HepG2 (cell line): ENCODE results near the gene C22orf31. TPM values are rescaled to one million over a fixed set of nuclear protein-coding genes. Genes with fewer than 3 reads are reported as not detected.
A peak's percentile ranks its signal among the peaks of the same experiment; 100 is the strongest.

ENCODE experiments used
- ATAD3A ChIP-seq: sonication (generic); formaldehyde crosslinking; IDR thresholded peaks from 2 replicates; pipeline ENCODE4 v1.4.0; 2020; ENCODE audit warnings: missing genetic modification reagents
- FOXP4 ChIP-seq: sonication (generic); formaldehyde crosslinking; IDR thresholded peaks from 2 replicates; pipeline ENCODE4 v1.4.0; 2020; ENCODE audit warnings: missing genetic modification reagents
- GATAD2A ChIP-seq: IDR thresholded peaks from 2 replicates; pipeline ENCODE4 v1.6.1; 2016
- KIAA2018 ChIP-seq: sonication (generic); formaldehyde crosslinking; IDR thresholded peaks from 2 replicates; pipeline ENCODE4 v1.5.0; 2020; ENCODE audit warnings: mild to moderate bottlenecking, missing genetic modification reagents, borderline replicate concordance
- NCOA1 ChIP-seq: sonication (generic); formaldehyde crosslinking; IDR thresholded peaks from 2 replicates; pipeline ENCODE4 v1.9.0; 2021; ENCODE audit warnings: missing genetic modification reagents
- PHF8 ChIP-seq: sonication (generic); formaldehyde crosslinking; IDR thresholded peaks from 2 replicates; pipeline ENCODE4 v1.5.0; 2020; ENCODE audit warnings: missing genetic modification reagents
- POGK ChIP-seq: sonication (generic); formaldehyde crosslinking; conservative IDR thresholded peaks from 2 replicates; pipeline ENCODE4 v1.8.0; 2022; ENCODE audit warnings: mild to moderate bottlenecking, moderate library complexity, missing genetic modification reagents
- ZFP91 ChIP-seq: sonication (generic); formaldehyde crosslinking; IDR thresholded peaks from 2 replicates; pipeline ENCODE4 v1.9.0; 2022; ENCODE audit warnings: missing genetic modification reagents, mild to moderate bottlenecking, borderline replicate concordance
- ZNF431 ChIP-seq: sonication (generic); formaldehyde crosslinking; IDR thresholded peaks from 2 replicates; pipeline ENCODE4 v1.9.0; 2022; ENCODE audit warnings: missing genetic modification reagents, low read depth, mild to moderate bottlenecking, borderline replicate concordance
- ZNF513 ChIP-seq: sonication (generic); formaldehyde crosslinking; conservative IDR thresholded peaks from 2 replicates; pipeline ENCODE4 v1.5.0; 2020; ENCODE audit warnings: missing genetic modification reagents
- ZNF652 ChIP-seq: IDR thresholded peaks from 2 replicates; pipeline ENCODE4 v1.6.1; 2016; ENCODE audit warnings: low read depth, borderline replicate concordance
- ZNF761 ChIP-seq: sonication (generic); formaldehyde crosslinking; conservative IDR thresholded peaks from 2 replicates; pipeline ENCODE4 v1.4.0; 2020; ENCODE audit warnings: mild to moderate bottlenecking, missing genetic modification reagents
- ZNF782 ChIP-seq: sonication (generic); formaldehyde crosslinking; IDR thresholded peaks from 2 replicates; pipeline ENCODE4 v1.4.0; 2020; ENCODE audit warnings: missing genetic modification reagents, mild to moderate bottlenecking, borderline replicate concordance
- polyA plus RNA-seq, 8 experiments: library from polyadenylated mRNA; depleted of rRNA in 3 of 8; stranded (reverse) in 7 of 8; unstranded in 1 of 8; fragments of >200 nt; fragmentation: Illumina TruSeq in 4 of 8; extraction: Trizol in 4 of 8; gene quantifications; 2 replicates each; pipeline versions ENCODE4 v1.2.1 to v1.2.3, GENCODE V29; 2011 to 2016; ENCODE audit warnings: low read depth in 4 of 8, missing spikeins in 1 of 8, mixed read lengths in 1 of 8; ENCODE audit not compliant: insufficient read depth in 1 of 8
- total RNA-seq, 5 experiments: library from RNA; depleted of rRNA; stranded (reverse); fragments of >200 nt; fragmentation: Illumina TruSeq; extraction: Trizol; gene quantifications; 2 replicates each; pipeline ENCODE4 v1.2.3, GENCODE V29; 2016; ENCODE audit warnings: low read depth in 1 of 5

C22orf31 gene
- total and polyA plus RNA-seq, 2 of the 13 experiments (the other 11 are each of a cell fraction or from before 2014, with no cell fraction given): not detected

GRCh38 chr22:29022101-29022817 lies 39.4 kb downstream of the C22orf31 start (continued):
- TF ChIP-seq ZNF513: no peak
- no peak for TF ChIP-seq NCOA1 (CRISPR knock-in tag)
- no peak for TF ChIP-seq ZNF431 (CRISPR knock-in tag)
- no peak for TF ChIP-seq ZNF782 (CRISPR knock-in tag)
- TF ChIP-seq POGK (CRISPR knock-in tag): no peak
- no peak for TF ChIP-seq ZFP91 (CRISPR knock-in tag)
- TF ChIP-seq ZNF652 (CRISPR knock-in tag): peak; percentile 84; the same call in 1 of the 2 replicates
- TF ChIP-seq KIAA2018 (CRISPR knock-in tag): no peak
- TF ChIP-seq FOXP4 (CRISPR knock-in tag): 0 out of 2 replicates have a peak, but pooled peaks have one; percentile 32
- 0 out of 2 replicates have a peak, but pooled peaks have one; percentile 29 for TF ChIP-seq ZNF761 (CRISPR knock-in tag)
- no peak for TF ChIP-seq PHF8 (CRISPR knock-in tag)
- peak; percentile 66 for TF ChIP-seq GATAD2A (CRISPR knock-in tag)
- TF ChIP-seq ATAD3A (CRISPR knock-in tag): no peak
